ENCODE data around the gene DENND4B. TPM values are rescaled to one million over a fixed set of nuclear protein-coding genes. Genes with fewer than 3 reads are reported as not detected.
A peak's percentile ranks its signal among the peaks of the same experiment; 100 is the strongest.
"Not testable (repeated sequence)": the region's sequence is repeated elsewhere in the genome, so short reads cannot be mapped to it uniquely, and the experiment has no call there.

DENND4B gene
- total RNA-seq, 3 donors from 2014 or later, result 44.3 to 65.6 (median 46.5) TPM

DNA sequence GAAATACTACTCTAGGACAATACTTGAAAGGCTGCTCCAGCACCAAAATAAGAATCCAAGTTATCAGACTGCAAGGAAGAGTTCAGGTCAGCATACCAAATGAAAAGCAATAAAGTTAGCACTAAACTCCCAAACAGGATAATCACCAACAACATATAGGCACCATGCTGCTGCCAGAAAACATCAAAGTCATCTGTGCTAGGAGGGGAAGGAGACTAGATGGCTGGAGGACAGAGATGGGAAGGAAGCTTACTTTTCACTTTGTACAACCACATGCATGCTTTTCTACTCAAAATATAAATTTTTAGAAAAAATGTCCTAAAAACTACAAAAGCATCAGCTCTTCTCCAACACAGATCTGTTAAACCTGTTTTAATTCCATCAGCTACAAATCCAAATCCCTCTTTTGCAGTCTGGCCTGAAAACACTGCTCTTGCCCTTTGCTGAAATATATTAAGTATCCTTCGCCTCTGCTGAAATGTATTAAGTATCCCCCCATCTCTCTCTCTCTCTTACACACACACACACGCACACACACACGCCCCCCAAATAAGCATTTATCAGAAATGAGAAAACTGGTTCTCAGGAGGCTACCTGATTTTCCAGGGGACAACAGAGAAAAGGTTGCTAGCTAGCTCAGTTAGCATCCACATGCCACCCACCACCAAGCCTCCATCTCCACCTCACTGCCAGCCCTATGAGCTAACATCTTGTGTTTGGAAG, 25.3 kb downstream of the DENND4B start:
- no peak for DNase-seq
- H3K36me3 ChIP-seq (ENCODE audit: low read depth), result no peaks in the 10 kb centered on the region
- peak overlapping the region; percentile 61 for H3K4me3 ChIP-seq
- TF ChIP-seq, protein P1, sequence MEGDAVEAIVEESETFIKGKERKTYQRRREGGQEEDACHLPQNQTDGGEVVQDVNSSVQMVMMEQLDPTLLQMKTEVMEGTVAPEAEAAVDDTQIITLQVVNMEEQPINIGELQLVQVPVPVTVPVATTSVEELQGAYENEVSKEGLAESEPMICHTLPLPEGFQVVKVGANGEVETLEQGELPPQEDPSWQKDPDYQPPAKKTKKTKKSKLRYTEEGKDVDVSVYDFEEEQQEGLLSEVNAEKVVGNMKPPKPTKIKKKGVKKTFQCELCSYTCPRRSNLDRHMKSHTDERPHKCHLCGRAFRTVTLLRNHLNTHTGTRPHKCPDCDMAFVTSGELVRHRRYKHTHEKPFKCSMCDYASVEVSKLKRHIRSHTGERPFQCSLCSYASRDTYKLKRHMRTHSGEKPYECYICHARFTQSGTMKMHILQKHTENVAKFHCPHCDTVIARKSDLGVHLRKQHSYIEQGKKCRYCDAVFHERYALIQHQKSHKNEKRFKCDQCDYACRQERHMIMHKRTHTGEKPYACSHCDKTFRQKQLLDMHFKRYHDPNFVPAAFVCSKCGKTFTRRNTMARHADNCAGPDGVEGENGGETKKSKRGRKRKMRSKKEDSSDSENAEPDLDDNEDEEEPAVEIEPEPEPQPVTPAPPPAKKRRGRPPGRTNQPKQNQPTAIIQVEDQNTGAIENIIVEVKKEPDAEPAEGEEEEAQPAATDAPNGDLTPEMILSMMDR (IDR thresholded peaks at IDR 0.05), result no peak
- H3K4me1 ChIP-seq (ENCODE audit: low read depth), result peaks cover 23% of the 10 kb centered on the region
- no peaks in the 10 kb centered on the region for H3K9me3 ChIP-seq
- intact Hi-C loops (cut with DNase I, micrococcal nuclease), result no loop called here
- no peak for ATAC-seq

DNA sequence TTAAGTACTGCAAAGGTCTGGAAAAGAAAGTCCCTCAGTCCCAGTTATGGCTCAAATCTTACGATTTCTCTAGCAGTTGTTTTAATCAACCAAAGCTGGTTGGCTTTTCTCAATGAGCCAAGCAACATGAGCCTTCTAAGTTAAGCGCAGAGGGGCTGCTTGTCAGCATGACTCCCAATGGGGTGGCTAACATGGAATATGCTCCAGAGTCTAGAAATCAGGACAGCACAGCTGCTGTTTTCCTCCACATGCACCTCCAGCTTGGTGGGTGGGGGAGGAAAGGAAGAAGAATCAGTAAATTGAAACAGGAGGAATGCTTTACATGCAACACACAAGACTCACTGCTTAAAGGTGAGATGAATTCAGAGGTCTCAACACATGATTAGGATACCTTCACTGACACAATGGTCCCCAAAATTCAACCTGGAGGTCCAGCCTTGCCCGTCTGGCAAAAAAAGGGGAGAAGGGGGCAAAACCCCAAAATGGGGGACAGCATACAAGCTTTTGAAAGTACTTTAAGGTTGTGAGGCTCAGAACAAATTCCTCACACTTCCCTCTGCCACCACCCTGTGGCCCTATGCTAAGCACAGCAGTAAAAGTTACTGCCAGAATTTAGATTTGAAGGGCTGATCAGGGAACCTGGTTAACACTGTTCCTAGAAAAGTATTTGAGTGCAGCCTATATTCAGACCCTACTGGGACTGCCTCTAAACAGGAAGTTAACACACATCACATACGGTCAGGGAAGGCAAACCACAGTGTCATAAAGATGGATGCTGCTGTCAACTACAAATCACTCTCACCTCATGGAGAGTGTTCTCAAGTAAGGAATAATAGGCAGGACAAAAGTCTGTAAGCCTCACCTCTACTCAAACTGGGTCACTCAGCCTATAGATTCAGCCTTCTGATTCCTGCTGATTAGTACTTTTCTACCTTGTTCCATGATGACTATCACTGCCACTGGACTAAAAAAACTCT, 26.4 kb downstream of the DENND4B start:
- TF ChIP-seq, protein P1 (IDR thresholded peaks at IDR 0.05), result no peak
- no peak for ATAC-seq
- no peaks in the 10 kb centered on the region for H3K9me3 ChIP-seq
- peaks cover 23% of the 10 kb centered on the region for H3K4me1 ChIP-seq (ENCODE audit: low read depth)
- no peak for DNase-seq
- intact Hi-C loops (cut with DNase I, micrococcal nuclease), result no loop called here
- H3K4me3 ChIP-seq, result no peak overlapping the region
- H3K36me3 ChIP-seq (ENCODE audit: low read depth), result no peaks in the 10 kb centered on the region

DNA sequence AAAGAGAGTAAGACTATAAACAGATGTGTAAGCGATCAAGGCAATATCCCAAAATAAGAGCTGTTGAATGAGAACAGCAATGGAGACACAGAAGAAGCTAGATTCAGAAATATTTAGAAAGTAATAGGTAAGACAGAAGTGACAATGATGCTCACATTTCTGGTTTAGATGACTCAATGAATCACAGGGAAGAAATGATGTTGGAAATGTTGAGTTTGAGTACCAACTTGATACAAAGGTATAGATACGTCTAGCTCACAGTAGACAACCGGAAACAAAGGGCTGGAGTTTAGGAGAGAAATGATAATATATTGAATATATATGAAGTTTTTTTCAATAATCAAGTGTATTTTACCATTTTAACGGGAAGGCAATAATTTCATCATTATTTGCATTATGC, 30.2 kb downstream of the DENND4B start:
- TF ChIP-seq, protein P1 (IDR thresholded peaks at IDR 0.05), result no peak
- DNase-seq (no peak), ATAC-seq (no peak)
- intact Hi-C loops (cut with DNase I, micrococcal nuclease), result no loop called here
- Histone ChIP-seq H3K9me3 (no peaks in the 10 kb centered on the region), H3K36me3 (ENCODE audit: low read depth) (no peaks in the 10 kb centered on the region), H3K4me3 (no peak overlapping the region), H3K4me1 (ENCODE audit: low read depth) (peaks cover 15% of the 10 kb centered on the region)

DNA sequence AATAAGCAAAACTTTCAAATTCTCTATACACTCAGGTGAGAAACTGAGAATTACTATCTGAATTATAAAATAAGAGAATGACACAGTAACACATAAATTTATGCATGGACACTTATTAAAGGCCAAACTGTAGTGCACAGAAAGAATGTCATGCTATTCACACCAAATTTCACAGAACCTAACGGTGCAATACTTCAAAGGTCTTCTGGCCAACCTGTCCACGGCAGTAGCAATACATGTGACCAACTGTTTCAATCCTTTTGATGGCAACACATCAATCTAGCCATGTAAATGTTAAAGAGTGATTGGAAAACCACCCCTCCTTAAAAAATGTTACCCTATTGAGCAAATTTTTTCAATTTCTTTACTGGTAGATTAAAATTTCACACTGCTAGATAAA, 34.2 kb downstream of the DENND4B start:
- no peak for DNase-seq

DNA sequence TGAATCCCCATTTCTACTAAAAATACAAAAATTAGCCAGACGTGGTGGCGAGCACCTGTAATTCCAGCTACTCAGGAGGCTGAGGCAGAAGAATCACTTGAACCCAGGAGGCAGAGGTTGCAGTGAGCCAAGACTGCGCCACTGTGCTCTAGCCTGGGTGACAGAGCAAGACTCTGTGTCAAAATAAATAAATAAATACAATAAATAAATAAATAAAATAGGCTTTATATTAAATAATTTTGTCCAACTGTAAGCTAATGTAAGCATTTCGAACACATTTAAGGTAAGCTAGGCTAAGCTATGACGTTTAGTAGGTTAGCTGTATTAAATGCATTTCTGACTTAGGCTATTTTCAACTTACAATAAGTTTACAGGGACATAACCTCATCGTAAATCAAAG, 36.0 kb downstream of the DENND4B start:
- H3K36me3 ChIP-seq (ENCODE audit: low read depth); H3K4me3 ChIP-seq; H3K9me3 ChIP-seq; H3K4me1 ChIP-seq (ENCODE audit: low read depth); ATAC-seq; intact Hi-C loops (cut with DNase I, micrococcal nuclease); DNase-seq: not testable (repeated sequence)

More for the DNA sequence above, 34.2 kb downstream of the DENND4B start:
- no peaks in the 10 kb centered on the region for H3K9me3 ChIP-seq
- no peak for ATAC-seq
- no peaks in the 10 kb centered on the region for H3K36me3 ChIP-seq (ENCODE audit: low read depth)
- H3K4me1 ChIP-seq (ENCODE audit: low read depth), result no peaks in the 10 kb centered on the region
- TF ChIP-seq, protein P1 (IDR thresholded peaks at IDR 0.05), result no peak
- intact Hi-C loops (cut with DNase I, micrococcal nuclease), result no loop called here
- H3K4me3 ChIP-seq, result no peak overlapping the region

DNA sequence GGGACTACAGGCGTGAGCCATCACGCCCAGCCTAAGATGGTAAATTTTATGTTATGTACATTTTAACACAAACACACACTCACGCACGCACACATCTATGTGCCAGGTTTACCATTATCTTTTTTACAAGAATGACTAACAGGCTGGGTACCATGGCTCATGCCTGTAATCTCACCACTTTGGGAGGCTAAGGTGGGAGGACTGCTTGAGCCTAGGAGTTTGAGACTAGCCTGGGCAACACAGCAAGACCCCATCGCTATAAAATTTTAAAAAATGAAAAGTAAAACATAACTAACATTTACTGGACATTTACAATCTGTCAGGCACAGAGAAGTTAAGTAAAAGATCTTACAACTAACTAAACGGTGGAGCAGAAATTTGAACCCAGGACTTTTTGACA, 38.4 kb downstream of the DENND4B start:
- H3K4me3 ChIP-seq, result no peak overlapping the region
- peak; percentile 21 for ATAC-seq
- intact Hi-C loops (cut with DNase I, micrococcal nuclease), result no loop called here

More for the DNA sequence above, 38.4 kb downstream of the DENND4B start:
- no peaks in the 10 kb centered on the region for H3K9me3 ChIP-seq
- TF ChIP-seq, protein P1 (IDR thresholded peaks at IDR 0.05), result no peak
- no peaks in the 10 kb centered on the region for H3K36me3 ChIP-seq (ENCODE audit: low read depth)
- no peak for DNase-seq
- H3K4me1 ChIP-seq (ENCODE audit: low read depth), result no peaks in the 10 kb centered on the region
